ENCODE results near the gene TSSK6. TPM values are rescaled to one million over a fixed set of nuclear protein-coding genes. Genes with fewer than 3 reads are reported as not detected.

TSSK6 gene
- total and polyA plus RNA-seq, 10 of the 15 experiments (the other 5 are each of a cell fraction or from before 2014, with no cell fraction given) = 0.06 to 3.6 (median 0.98) TPM; not detected in 2

GRCh38 chr19:19495614-19496603 lies 19.4 kb downstream of the TSSK6 start:
- ChIA-PET CTCF (interaction anchor here (0.7 kb wide), 1 partner anchor 65 kb away, joined by 3 read pairs; no protein-coding TSS in a partner anchor), SMC1A (ENCODE audit: uncharacterized antibody, unreplicated experiment) (no interaction called here), POLR2A (no interaction called here), RAD21 (ENCODE audit: unreplicated experiment) (no interaction called here)
- no peak for DNase-seq (ENCODE audit: low read depth, low spot score)
- in situ Hi-C loops (cut with MboI) = loop anchor here (10.0 kb wide), 1 partner anchor 351 kb away; no protein-coding TSS in a partner anchor
- FAIRE-seq = no peak
- H3K4me1 ChIP-seq (ENCODE audit: control insufficient read depth, insufficient read depth, low read length) = no peaks in the 10 kb centered on the region
- no peaks in the 10 kb centered on the region for H3K27me3 ChIP-seq (replicated peaks in 1 of 2; ENCODE audit: control insufficient read depth in 2 of 2, insufficient read depth in 2 of 2, low read length in 1 of 2)
- no peak for TF ChIP-seq ZNF207 (IDR thresholded peaks at IDR 0.05; ENCODE audit: borderline replicate concordance)
- TF ChIP-seq ESRRA (IDR thresholded peaks at IDR 0.05; ENCODE audit: low read length) = no peak
- no peak for TF ChIP-seq ZBTB11 (CRISPR knock-in tag; IDR thresholded peaks at IDR 0.05)
- no peak for ATAC-seq
- peaks cover 2% of the 10 kb centered on the region for H3K79me2 ChIP-seq (ENCODE audit: control insufficient read depth, insufficient read depth, low read length)
- no TSS peak for BruUV-seq (replicated peaks)
- no peak overlapping the region for H3K4me2 ChIP-seq (ENCODE audit: control insufficient read depth, insufficient read depth)
- H4K20me1 ChIP-seq (ENCODE audit: control insufficient read depth, insufficient read depth) = no peaks in the 10 kb centered on the region
- peaks cover 40 to 64% of the 10 kb centered on the region in 2 experiments; a peak in 3 of 4 replicates for H3K36me3 ChIP-seq (ENCODE audit: control insufficient read depth in 2 of 2, insufficient read depth in 2 of 2, low read length in 1 of 2)
- no peak overlapping the region for H2AFZ ChIP-seq (ENCODE audit: control insufficient read depth, low read depth, low read length)
- 92% methylated on average over 30 of the region's 30 CpGs for WGBS (ENCODE audit: insufficient coverage, insufficient replicate concordance, low lambda C conversion rate, missing lambda C conversion rate)
- no peak overlapping the region for H3K9ac ChIP-seq (ENCODE audit: control insufficient read depth, insufficient read depth, low read length)
- no peak overlapping the region for H3K4me3 ChIP-seq
- H3K27ac ChIP-seq (ENCODE audit: control insufficient read depth, insufficient read depth) = no peak overlapping the region
- intact Hi-C loops (cut with micrococcal nuclease; ENCODE audit: unreplicated experiment) = no loop called here
- no peaks in the 10 kb centered on the region for H3K9me3 ChIP-seq (replicated peaks; ENCODE audit: control insufficient read depth, insufficient read depth, low read length)

Measured in GM12878 (cell line).